NCI-H1930 (cell line): ENCODE results near the gene DLG2.
"Not testable (repeated sequence)": the region's sequence is repeated elsewhere in the genome, so short reads cannot be mapped to it uniquely, and the experiment has no call there.

Experiments
- DNase-seq, 2 experiments: peaks; one replicate each; lab custom pipeline; 2025; lab: John Stamatoyannopoulos, UW

DLG2 gene

GRCh38 chr11:84993386-84993785 is 633.8 kb downstream of the DLG2 start:
- no peak for DNase-seq

GRCh38 chr11:84990141-84990540 is 637.0 kb downstream of the DLG2 start:
- DNase-seq: no peak

- DNase-seq: not testable (repeated sequence)
These were observed 639.4 kb downstream of the DLG2 start for GRCh38 chr11:84987686-84988187.

GRCh38 chr11:84981301-84981700 is 645.8 kb downstream of the DLG2 start:
- no peak for DNase-seq

- DNase-seq: no peak
These were observed 658.0 kb downstream of the DLG2 start for GRCh38 chr11:84969103-84969502.

- DNase-seq: no peak
These were observed 661.7 kb downstream of the DLG2 start for GRCh38 chr11:84965484-84965883.

- no peak for DNase-seq
These were observed 663.9 kb downstream of the DLG2 start for GRCh38 chr11:84963240-84963639.

- DNase-seq: no peak
These were observed 665.1 kb downstream of the DLG2 start for GRCh38 chr11:84962018-84962417.

- no peak for DNase-seq
These were observed 668.8 kb downstream of the DLG2 start for GRCh38 chr11:84958295-84958694.

- no peak for DNase-seq
These were observed 676.4 kb downstream of the DLG2 start for GRCh38 chr11:84950569-84951270.

- DNase-seq: no peak
These were observed 679.1 kb downstream of the DLG2 start for GRCh38 chr11:84947970-84948580.

- DNase-seq: no peak
These were observed 680.1 kb downstream of the DLG2 start for GRCh38 chr11:84947070-84947469.

GRCh38 chr11:84930863-84931262 is 696.3 kb downstream of the DLG2 start:
- no peak for DNase-seq

- DNase-seq: no peak
These were observed 697.4 kb downstream of the DLG2 start for GRCh38 chr11:84929738-84930137.

GRCh38 chr11:84924154-84924692 is 702.9 kb downstream of the DLG2 start:
- DNase-seq: no peak

GRCh38 chr11:84923489-84923888 is 703.7 kb downstream of the DLG2 start:
- no peak for DNase-seq

- no peak for DNase-seq
These were observed 704.3 kb downstream of the DLG2 start for GRCh38 chr11:84922836-84923235.

- no peak for DNase-seq
These were observed 704.8 kb downstream of the DLG2 start for GRCh38 chr11:84922212-84922805.

- no peak for DNase-seq
These were observed 712.6 kb downstream of the DLG2 start for GRCh38 chr11:84914511-84914910.

- no peak for DNase-seq
These were observed 717.4 kb downstream of the DLG2 start for GRCh38 chr11:84909740-84910139.

- DNase-seq: no peak
These were observed 720.1 kb downstream of the DLG2 start for GRCh38 chr11:84906995-84907394.

- DNase-seq: no peak
These were observed 721.7 kb downstream of the DLG2 start for GRCh38 chr11:84905411-84905810.

- DNase-seq: no peak
These were observed 724.7 kb downstream of the DLG2 start for GRCh38 chr11:84902445-84902844.
